Neural cell (in vitro differentiated cells): ENCODE measurements around the gene ORC3.

Experiments
- EP300 ChIP-seq: fragments of 450-650 bp; conservative IDR thresholded peaks from 2 replicates; pipeline ENCODE4 v1.6.1; 2014; ENCODE audit warnings: antibody characterized with exemption, mild to moderate bottlenecking, moderate library complexity; ENCODE audit not compliant: poor library complexity, severe bottlenecking
- EZH2 ChIP-seq: fragments of 200-600, 300-800 bp; shearing (Covaris generic), sonication (generic); IDR thresholded peaks from 2 replicates; pipeline ENCODE4 v1.6.1; 2014; ENCODE audit warnings: antibody characterized with exemption, low read length, borderline replicate concordance, mild to moderate bottlenecking; ENCODE audit not compliant: insufficient read depth, poor library complexity, severe bottlenecking
- POLR2AphosphoS5 ChIP-seq: IDR thresholded peaks from 2 replicates; pipeline ENCODE4 v1.6.1; 2012
- RAD21 ChIP-seq: fragments of 450-650 bp; conservative IDR thresholded peaks from 2 replicates; pipeline ENCODE4 v1.6.1; 2014; ENCODE audit warnings: antibody characterized with exemption, mild to moderate bottlenecking, moderate library complexity
- TAF1 ChIP-seq: IDR thresholded peaks from 2 replicates; pipeline ENCODE4 v1.6.1; 2012; ENCODE audit warnings: low read depth
- TF ChIP-seq, protein P1 (sequence below): fragments of 450-650 bp; IDR thresholded peaks from 2 replicates; pipeline ENCODE4 v1.5.1; 2014; ENCODE audit warnings: antibody characterized with exemption, mild to moderate bottlenecking, moderate library complexity; ENCODE audit not compliant: poor library complexity, severe bottlenecking

DNA sequence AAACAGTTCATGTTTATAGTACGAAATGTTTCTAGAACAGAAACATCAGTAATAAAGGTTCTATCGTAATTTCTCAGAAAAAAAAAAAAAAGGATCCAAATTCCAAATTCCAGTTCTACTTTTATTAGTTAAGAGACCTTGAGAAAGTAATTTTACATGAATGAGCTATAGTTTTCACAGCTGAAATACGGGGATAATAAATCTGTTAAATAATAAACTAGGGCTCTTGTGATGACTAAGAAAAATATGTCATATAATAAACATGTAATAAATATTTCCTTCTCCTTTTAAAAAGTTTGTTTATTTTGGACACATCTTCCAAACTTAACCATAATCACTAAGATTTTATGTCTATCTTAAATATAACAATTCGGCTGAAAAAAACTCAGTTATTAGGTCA lies 17.9 kb upstream of the ORC3 start:
- TF ChIP-seq, protein P1, sequence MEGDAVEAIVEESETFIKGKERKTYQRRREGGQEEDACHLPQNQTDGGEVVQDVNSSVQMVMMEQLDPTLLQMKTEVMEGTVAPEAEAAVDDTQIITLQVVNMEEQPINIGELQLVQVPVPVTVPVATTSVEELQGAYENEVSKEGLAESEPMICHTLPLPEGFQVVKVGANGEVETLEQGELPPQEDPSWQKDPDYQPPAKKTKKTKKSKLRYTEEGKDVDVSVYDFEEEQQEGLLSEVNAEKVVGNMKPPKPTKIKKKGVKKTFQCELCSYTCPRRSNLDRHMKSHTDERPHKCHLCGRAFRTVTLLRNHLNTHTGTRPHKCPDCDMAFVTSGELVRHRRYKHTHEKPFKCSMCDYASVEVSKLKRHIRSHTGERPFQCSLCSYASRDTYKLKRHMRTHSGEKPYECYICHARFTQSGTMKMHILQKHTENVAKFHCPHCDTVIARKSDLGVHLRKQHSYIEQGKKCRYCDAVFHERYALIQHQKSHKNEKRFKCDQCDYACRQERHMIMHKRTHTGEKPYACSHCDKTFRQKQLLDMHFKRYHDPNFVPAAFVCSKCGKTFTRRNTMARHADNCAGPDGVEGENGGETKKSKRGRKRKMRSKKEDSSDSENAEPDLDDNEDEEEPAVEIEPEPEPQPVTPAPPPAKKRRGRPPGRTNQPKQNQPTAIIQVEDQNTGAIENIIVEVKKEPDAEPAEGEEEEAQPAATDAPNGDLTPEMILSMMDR: no peak
- TF ChIP-seq RAD21 (no peak), EZH2 (no peak), POLR2AphosphoS5 (no peak), EP300 (no peak), TAF1 (no peak)
